ENCODE measurements around the gene PANX2.
A peak's percentile ranks its signal among the peaks of the same experiment; 100 is the strongest.

The PANX2 gene

GRCh38 chr22:50184004-50184901 is 13.7 kb downstream of the PANX2 start:
- DNase-seq: no peak

DNA sequence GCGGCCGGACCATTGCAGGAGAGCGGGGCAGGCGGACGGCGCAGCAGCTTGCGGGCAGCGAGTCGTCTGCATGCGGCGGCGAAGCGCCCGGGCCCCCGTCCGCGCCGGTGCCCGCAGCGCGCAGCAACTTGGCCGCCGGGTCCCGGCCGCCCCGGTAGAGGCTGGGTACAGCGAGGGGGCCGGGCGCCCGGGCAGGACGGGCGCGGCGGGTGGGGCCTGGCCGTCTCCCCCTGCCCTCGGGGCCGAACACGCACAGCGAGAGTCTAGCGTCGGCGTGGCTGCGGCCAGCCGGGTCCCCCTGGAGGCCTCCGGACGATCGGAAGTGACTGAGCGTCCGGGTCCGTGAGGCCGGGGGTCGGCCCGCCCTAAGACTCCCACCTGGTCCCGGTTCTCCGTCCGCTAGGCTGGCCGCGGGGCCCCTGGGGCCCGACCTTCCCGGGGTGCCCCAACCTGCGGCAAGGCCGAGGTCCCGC is 14.4 kb downstream of the PANX2 start:
- no peak for DNase-seq

DNA sequence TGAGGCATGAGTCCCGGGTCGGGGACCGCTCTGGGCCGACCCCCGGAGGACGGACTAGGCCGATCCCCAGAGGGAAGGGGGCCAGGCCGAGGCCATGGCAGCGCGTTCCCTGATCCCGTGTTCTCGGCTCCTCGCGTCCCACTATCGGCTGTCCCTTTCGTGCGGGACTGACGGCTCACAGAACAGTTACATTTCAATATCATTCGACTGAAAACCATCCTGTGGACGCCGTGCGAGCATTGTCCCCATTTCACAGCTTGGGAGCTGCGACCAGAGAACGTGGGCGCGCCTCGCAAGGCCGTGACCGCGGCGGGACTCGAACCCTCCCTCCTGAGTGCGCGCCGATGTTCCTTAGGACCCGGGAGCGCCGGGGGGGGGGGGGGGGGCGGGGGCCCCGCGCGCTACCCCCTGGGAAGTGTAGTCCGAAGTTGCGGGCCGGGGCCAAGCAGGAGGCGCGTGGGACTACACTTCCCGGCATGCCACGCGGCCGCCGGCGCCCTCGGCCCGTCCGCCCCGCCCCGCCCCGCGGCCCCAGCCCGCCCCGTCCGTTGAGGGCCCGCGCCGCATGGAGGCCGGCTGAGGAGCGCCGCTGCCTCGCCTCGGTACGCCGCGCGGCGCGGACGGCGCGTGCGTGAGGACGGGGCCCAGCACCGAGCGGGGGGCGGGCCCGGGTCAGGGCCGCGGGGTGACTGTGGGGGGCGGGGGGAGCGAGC is 15.0 kb downstream of the PANX2 start, which contains the start of gene TRABD:
Gene TRABD (plus strand): TSS at position 539 of the 713 bp plus-strand sequence. CDS start 7,148 bp downstream, outside the sequence.
- peak in 1 of 2 experiments; percentile 91 for DNase-seq

DNA sequence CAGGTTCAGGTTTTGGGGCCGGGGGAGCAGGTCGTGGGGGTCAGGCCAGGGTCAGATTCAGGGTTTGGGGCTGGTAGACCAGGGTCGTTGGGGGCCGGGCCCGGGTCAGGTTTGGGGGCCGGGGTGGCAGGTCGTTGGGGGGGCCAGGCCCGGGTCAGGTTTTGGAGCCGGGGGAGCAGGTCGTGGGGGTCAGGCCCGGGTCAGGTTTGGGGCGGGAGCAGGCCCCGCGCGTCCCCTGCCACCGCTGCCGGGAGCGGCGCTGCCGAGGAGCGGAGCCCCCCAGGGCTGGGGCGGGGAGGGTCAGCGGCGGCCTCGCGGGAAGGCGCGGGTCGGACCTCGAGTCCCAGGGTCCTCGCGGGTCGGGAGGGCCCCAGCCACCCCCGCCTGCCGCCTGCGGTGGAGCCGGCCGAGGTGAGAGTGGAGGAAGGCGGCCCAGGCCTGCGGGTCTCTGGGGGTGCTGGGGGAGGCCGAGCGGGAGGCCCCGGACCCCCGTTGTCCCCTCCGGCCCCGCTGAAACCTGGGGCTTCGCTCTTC is 15.7 kb downstream of the PANX2 start:
- no peak for DNase-seq

DNA sequence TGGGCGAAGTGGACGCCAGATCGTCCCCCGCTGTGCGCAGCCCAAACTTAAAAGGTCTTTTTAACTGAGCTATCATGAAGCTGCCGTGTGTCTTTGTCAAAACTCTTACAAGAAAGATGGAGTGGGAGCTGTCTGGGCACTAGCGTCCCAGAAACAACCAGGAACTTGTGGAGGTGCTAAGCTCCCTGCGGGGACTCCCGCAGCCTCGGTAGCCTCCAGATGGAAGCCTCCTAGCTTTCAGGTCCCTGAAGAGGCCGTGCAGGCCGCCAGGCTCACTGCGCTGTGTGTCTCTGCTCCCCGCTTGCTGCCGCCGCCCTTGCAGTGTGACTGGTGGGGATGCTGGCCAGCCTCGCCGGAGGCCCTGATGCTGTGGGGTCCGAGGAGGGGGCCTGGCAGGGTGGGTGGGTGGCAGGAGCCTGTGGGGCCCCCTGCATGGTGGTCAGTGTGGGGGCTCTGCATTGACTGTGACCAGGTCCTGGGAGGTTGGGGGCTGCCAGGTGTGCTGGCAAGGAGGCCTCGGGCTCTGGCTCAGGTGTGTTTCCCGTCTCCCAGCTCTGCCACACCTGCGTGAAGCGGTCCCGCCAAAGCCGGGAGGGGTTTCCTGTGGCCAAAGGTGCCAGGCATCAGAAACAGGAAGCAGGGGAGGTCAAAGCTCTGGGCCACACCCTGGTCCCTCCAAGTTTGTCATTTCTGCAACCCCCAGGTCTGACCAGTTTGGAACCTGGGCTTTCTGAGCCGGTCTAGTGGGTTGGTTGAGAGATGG is 16.4 kb downstream of the PANX2 start:
- DNase-seq: peak in 1 of 2 experiments; percentile 35

DNA sequence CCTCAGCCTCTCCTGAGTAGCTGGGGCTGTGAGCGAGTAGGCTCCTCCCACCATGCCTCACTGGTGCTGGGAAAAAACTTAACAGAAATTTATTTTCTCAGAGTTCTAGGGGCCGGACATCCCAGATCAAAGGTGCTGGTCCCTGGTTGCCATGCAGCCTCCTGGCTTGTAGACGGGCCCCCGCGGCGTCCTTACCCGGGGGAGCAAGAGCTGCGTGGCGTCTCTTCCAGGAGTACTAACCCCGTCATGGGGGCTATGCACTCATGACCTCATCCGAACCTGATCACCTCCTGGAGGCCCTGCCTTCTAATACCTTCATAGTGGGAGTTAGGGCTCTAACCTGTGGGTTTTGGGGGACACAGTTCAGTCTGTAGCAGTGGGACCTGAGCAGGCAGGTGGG is 17.8 kb downstream of the PANX2 start:
- no peak for DNase-seq

- DNase-seq: no peak
Measured at GRCh38 chr22:50189184-50189848, 18.8 kb downstream of the PANX2 start.

- DNase-seq: no peak
Measured at GRCh38 chr22:50189849-50190181, 19.3 kb downstream of the PANX2 start.

DNA sequence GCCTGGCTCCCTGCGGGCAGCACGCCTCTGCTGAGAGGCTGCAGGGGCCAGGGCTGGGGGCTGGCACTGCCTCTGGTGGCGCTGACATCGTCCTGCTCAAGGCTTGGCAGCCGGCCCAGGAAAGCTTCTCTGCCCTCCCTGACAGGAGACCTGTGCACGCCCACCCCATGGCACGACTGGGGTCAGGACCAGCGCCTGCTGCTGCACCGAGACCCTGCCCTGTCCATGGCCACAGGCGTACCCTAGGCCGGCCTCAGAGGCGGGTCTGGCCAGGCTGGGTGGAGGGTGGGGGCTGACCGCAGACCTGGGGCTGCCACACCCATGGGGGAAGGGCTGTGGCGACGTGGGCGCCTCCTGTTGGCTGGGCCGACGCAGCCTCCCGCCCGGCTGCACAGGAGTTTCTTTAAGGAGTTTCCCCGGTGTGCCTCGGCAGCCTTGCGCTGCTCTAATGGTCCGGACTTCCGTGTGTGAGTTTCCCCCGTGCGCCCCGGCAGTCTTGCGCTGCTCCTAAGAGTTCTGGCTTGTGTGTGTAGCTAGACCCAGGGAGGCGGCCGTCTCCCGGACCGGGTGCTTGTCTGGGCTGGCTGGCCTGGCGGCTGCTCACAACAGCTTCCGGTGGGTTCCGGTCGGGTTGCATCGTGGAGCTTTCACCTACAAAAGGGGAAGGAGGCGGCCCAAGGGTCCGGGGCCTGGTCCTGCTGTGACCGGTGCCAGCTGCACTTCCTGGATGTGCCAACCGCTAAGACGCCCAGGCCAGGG is 19.8 kb downstream of the PANX2 start:
- peak; percentile 33 to 75 for DNase-seq

- DNase-seq: no peak
Measured at GRCh38 chr22:50190941-50191741, 20.6 kb downstream of the PANX2 start.

DNA sequence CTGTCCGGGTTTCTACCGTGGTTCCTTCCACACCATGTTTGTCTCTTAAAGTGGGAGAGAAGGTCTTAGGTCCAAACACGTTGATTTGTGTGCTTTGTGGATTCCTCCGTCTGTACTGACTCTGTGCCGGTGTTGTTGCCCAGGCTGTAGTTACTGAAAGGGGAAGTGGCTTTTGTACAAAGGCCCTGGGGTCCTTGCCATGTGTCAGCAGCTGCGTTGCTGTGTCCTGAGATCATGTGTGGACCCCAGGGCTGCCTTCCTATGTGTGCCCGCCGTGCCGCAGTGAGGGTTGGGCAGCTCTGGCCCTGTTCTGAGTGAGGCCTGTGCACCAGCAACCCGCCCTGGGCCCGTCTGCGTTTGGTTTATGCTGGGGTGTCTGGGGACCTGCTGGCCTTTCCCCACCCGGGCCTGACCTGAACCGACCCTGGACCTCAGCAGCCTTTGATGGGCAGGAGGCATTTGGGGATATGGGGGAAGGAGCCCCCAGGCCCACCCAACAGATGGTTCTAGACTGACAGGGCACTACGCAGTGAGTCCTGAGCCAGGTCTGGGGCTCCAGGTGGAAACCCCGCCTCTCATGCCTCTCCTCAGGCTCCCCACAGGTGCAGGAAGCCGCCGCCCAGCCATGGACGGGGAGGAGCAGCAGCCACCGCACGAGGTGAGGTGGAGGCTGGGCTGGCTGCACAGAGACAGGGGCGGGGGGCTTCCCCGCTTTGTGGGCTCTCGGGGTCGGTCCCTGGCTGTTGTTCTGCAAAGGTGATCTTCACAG is 22.1 kb downstream of the PANX2 start:
- no peak for DNase-seq

DNA sequence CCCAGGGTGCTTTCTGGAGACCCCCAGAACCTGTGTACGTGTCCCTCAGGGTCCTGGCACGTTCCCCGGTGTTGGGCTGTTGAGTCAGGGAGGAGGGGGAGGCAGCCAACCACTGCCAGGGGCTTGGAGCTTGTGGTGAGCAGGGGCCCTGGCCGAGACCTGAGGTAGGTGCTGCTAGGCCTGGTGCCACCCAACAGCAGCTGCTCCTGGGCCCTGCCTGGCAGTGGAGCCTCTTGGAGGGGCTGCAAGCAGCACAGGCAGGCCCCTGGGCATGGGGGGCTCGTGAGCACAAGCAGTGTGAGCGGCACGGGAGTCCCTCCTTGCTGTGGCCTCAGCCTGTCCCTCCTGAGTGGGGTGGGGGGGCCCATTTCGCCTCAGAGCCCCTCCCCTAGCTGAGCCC is 23.1 kb downstream of the PANX2 start:
- DNase-seq: no peak

GRCh38 chr22:50194037-50194805 is 23.7 kb downstream of the PANX2 start:
- no peak for DNase-seq

DNA sequence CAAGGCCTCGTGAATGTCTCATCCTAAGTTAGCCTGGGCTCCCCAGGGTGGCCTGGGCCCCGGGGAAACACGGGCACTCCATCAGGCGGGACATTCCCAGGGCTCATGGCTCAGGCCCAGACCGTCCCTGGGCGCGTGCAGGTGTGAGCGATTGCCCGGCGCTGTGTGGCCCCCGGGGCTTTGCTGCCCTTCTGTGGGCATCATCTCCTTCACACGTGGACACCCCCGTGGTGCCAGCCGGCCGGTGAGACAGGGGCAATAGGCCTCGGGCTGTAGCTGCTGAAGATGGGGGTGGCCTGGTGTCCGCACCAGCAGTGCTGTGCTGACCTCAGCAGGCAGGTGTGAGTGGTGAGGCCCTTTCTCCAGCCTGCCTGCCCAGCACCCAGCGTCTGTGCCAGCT is 25.7 kb downstream of the PANX2 start:
- DNase-seq: no peak

GRCh38 chr22:50197000-50197800 is 26.7 kb downstream of the PANX2 start:
- no peak for DNase-seq

DNA sequence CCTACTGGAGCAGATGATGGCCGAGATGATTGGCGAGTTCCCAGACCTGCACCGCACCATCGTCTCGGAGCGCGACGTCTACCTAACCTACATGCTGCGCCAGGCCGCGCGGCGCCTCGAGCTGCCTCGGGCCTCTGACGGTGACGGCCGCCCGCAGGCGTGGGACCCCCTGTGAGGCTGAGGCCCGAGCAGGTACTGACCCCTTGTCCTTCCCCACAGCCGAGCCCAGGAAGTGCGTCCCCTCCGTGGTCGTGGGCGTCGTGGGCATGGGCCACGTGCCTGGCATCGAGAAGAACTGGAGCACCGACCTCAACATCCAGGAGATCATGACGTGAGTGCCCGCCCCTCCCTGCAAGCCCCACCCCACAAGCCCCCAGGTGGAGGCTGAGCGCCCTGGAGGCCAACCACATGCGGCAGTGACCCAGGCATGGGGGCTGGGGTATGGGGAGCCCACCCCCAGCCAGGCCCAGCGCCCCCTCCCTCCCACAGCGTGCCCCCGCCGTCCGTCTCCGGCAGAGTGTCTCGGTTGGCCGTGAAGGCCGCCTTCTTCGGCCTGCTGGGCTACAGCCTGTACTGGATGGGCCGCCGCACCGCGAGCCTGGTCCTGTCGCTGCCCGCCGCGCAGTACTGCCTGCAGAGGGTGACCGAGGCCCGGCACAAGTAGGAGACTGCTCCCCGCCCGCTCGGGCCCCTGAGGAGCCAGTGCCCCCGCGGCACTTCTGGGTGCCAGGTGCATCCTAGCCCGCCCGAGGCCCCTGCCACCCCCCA is 27.5 kb downstream of the PANX2 start:
- DNase-seq: no peak

GRCh38 chr22:50198624-50199017 is 28.1 kb downstream of the PANX2 start:
- no peak for DNase-seq
